Right kidney (tissue), 1 donor: ENCODE data around the gene PHKG1.
"Not testable (repeated sequence)": the region's sequence is repeated elsewhere in the genome, so short reads cannot be mapped to it uniquely, and the experiment has no call there.

ENCODE experiments used
- DNase-seq: peaks from one replicate; pipeline ENCODE4 v3.0.0-alpha.2; 2016

Gene PHKG1

GRCh38 chr7:56083150-56083785, 9.5 kb downstream of the PHKG1 start:
- DNase-seq: no peak

- DNase-seq: no peak
Measured at GRCh38 chr7:56081626-56082340, 11.0 kb downstream of the PHKG1 start.

GRCh38 chr7:56080726-56081435, 11.9 kb downstream of the PHKG1 start:
- DNase-seq: not testable (repeated sequence)

- DNase-seq: no peak
Measured at GRCh38 chr7:56079450-56080185, 13.1 kb downstream of the PHKG1 start.

GRCh38 chr7:56078196-56078595, 14.6 kb downstream of the PHKG1 start:
- no peak for DNase-seq

- no peak for DNase-seq
Measured at GRCh38 chr7:56077681-56078080, 15.1 kb downstream of the PHKG1 start.

- peak; percentile 74 for DNase-seq
Measured at GRCh38 chr7:56074371-56074791, 18.4 kb downstream of the PHKG1 start.

GRCh38 chr7:56066376-56066775, 26.4 kb downstream of the PHKG1 start:
- not testable (repeated sequence) for DNase-seq

- DNase-seq: peak; percentile 97
Measured at GRCh38 chr7:56063882-56064625, 28.7 kb downstream of the PHKG1 start, which contains the start of gene SUMF2. Gene SUMF2 (plus strand): TSS chr7:56064286. CDS start chr7:56064312, 26 bp downstream.

GRCh38 chr7:56063500-56063881, 29.3 kb downstream of the PHKG1 start:
- no peak for DNase-seq

GRCh38 chr7:56062382-56062781, 30.4 kb downstream of the PHKG1 start:
- DNase-seq: no peak

- DNase-seq: no peak
Measured at GRCh38 chr7:56053993-56054392, 38.8 kb downstream of the PHKG1 start.

- no peak for DNase-seq
Measured at GRCh38 chr7:56053379-56053778, 39.4 kb downstream of the PHKG1 start.

- DNase-seq: peak; percentile 95
Measured at GRCh38 chr7:56051339-56052191, 41.2 kb downstream of the PHKG1 start, which contains the start of the genes CCT6A and PSPH. Gene CCT6A (plus strand): TSS chr7:56051765. CDS start chr7:56051849, 84 bp downstream. Gene PSPH (minus strand): TSS chr7:56051444. CDS start chr7:56021212, 30,232 bp downstream.

GRCh38 chr7:56051053-56051338, 41.8 kb downstream of the PHKG1 start:
- no peak for DNase-seq

GRCh38 chr7:56048763-56049162, 44.0 kb downstream of the PHKG1 start:
- DNase-seq: not testable (repeated sequence)

GRCh38 chr7:56048245-56048644, 44.5 kb downstream of the PHKG1 start:
- DNase-seq: no peak

GRCh38 chr7:56047446-56048116, 45.2 kb downstream of the PHKG1 start:
- not testable (repeated sequence) for DNase-seq

GRCh38 chr7:56046721-56047445, 45.9 kb downstream of the PHKG1 start:
- peak; percentile 32 for DNase-seq
